HL-60 (cell line): Measurements from ENCODE around the gene CCND2.

Experiments
- DNase-seq, 2 experiments: peaks; one replicate each; pipeline ENCODE4 v3.0.0-alpha.2; 2010 to 2020; ENCODE audit warnings: low read depth in 1 of 2, low spot score in 1 of 2
- H3K27ac ChIP-seq: fragments of 250-450 bp; sonication (Bioruptor Pico); replicated peaks from 2 replicates; pipeline ENCODE4 v1.5.1; 2020; ENCODE audit warnings: mild to moderate bottlenecking, moderate library complexity
- H3K27me3 ChIP-seq: fragments of 250-450 bp; sonication (Bioruptor Pico); 2 replicates; pipeline ENCODE4 v1.5.1; 2021; ENCODE audit warnings: mild to moderate bottlenecking, moderate library complexity; ENCODE audit not compliant: insufficient read depth, poor library complexity, severe bottlenecking
- H3K4me3 ChIP-seq: replicated peaks from 2 replicates; pipeline ENCODE4 v1.5.1; 2011; ENCODE audit warnings: mild to moderate bottlenecking, control low read depth, low read length; ENCODE audit not compliant: insufficient read depth
- GABPA ChIP-seq: IDR thresholded peaks from 2 replicates; pipeline ENCODE4 v1.6.1; 2012; ENCODE audit warnings: low read depth
- POLR2AphosphoS5 ChIP-seq: IDR thresholded peaks from 2 replicates; pipeline ENCODE4 v1.6.1; 2012; ENCODE audit warnings: low read depth
- REST ChIP-seq: IDR thresholded peaks from 2 replicates; pipeline ENCODE4 v1.6.1; 2012; ENCODE audit warnings: low read depth; ENCODE audit not compliant: insufficient replicate concordance
- SPI1 ChIP-seq: IDR thresholded peaks from 2 replicates; pipeline ENCODE4 v1.6.1; 2012; ENCODE audit warnings: low read depth, mild to moderate bottlenecking, borderline replicate concordance
- TF ChIP-seq, protein P1 (sequence below): IDR thresholded peaks from one replicate; pipeline ENCODE4 v1.5.1; 2011; ENCODE audit warnings: low read length, control low read depth, inconsistent platforms; ENCODE audit not compliant: insufficient read depth

Gene CCND2

DNA sequence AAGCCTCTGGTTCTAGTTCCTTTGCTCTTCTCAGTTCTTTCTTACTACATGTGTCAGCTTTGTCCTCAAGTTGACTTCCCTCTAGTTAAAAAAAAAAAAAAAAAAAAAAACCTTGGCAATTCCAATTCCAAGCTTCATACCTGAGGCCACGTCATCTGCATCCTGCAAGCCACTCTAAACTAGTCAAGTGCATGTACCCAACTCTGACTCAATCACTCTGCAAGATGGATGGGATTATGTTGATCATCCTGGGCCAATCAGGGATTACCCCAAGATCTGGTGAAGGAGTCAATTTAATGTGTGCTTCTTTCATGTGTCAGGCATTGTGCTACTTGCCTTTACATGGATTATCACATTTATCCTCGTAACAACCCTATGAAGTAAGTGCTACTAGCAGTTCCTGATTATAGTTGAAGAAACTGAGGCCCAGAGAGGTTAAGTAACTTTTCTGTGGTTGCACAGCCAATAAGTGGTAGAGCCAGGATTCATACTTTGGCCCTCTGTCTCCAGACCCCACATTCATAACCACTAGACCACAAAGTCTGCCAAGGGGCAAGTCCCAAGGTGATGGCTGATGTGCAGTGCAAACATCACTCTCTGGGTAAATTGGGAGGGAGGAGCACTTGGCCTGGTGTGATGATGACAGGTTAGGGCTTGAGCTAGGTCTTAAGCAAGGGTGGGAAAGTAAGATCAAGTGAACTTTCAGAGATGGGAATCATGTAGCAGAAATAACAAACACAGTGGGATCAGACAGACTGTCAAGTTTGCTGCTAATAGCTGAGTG lies 17.3 kb upstream of the CCND2 start:
- no peak for DNase-seq
- H3K27me3 ChIP-seq, result no peaks in the 10 kb centered on the region
- no peak overlapping the region for H3K27ac ChIP-seq
- TF ChIP-seq GABPA (no peak), POLR2AphosphoS5 (no peak), SPI1 (no peak), REST (no peak)
- TF ChIP-seq, protein P1, sequence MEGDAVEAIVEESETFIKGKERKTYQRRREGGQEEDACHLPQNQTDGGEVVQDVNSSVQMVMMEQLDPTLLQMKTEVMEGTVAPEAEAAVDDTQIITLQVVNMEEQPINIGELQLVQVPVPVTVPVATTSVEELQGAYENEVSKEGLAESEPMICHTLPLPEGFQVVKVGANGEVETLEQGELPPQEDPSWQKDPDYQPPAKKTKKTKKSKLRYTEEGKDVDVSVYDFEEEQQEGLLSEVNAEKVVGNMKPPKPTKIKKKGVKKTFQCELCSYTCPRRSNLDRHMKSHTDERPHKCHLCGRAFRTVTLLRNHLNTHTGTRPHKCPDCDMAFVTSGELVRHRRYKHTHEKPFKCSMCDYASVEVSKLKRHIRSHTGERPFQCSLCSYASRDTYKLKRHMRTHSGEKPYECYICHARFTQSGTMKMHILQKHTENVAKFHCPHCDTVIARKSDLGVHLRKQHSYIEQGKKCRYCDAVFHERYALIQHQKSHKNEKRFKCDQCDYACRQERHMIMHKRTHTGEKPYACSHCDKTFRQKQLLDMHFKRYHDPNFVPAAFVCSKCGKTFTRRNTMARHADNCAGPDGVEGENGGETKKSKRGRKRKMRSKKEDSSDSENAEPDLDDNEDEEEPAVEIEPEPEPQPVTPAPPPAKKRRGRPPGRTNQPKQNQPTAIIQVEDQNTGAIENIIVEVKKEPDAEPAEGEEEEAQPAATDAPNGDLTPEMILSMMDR, result no peak
- H3K4me3 ChIP-seq, result no peak overlapping the region

DNA sequence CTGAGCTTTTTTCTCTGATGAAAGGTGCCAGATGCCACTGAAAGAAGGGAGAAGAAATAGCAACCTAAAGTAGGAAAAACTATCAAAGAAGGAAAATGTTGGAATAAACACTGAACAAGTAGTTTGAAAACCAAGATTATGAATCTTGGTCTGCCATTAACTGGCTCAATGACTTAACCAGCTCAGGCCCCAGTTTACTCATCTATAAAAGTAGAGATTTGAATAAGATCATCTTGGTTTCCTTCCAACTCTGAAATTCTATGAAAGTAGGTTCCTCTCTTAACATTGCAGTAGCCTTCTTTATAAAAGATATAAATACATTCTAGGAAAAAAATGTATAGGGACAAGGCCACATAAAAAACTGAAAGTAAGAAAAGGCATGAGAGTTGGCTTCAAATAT lies 16.1 kb upstream of the CCND2 start:
- no peak overlapping the region for H3K27ac ChIP-seq
- DNase-seq, result no peak
- H3K4me3 ChIP-seq, result no peak overlapping the region
- H3K27me3 ChIP-seq, result no peaks in the 10 kb centered on the region
- TF ChIP-seq, protein P1, result no peak
- no peak for TF ChIP-seq POLR2AphosphoS5
- TF ChIP-seq SPI1, result no peak
- TF ChIP-seq GABPA, result no peak
- TF ChIP-seq REST, result no peak

GRCh38 chr12:4259099-4259498 lies 14.5 kb upstream of the CCND2 start:
- TF ChIP-seq POLR2AphosphoS5, result no peak
- no peak for TF ChIP-seq GABPA
- no peak for TF ChIP-seq REST
- TF ChIP-seq, protein P1, result no peak
- no peak for TF ChIP-seq SPI1
- DNase-seq, result no peak
- Histone ChIP-seq H3K27me3 (no peaks in the 10 kb centered on the region), H3K4me3 (no peak overlapping the region), H3K27ac (no peak overlapping the region)
